Measurements from ENCODE around the gene RAB30. TPM values are rescaled to one million over a fixed set of nuclear protein-coding genes. Genes with fewer than 3 reads are reported as not detected.

The RAB30 gene
- total RNA-seq, 1 donor from 2014 or later = 13.5 TPM

- no peak for TF ChIP-seq CTCF (IDR thresholded peaks at IDR 0.05; ENCODE audit: unreplicated experiment)
- Mint-ChIP-seq H3K4me3 (ENCODE audit: low read depth) (no peak overlapping the region), H3K9me3 (ENCODE audit: low read depth) (no peaks in the 10 kb centered on the region), H3K4me1 (ENCODE audit: low read depth) (peaks cover 23% of the 10 kb centered on the region), H3K27me3 (no peaks in the 10 kb centered on the region), H3K27ac (no peak overlapping the region), H3K36me3 (ENCODE audit: insufficient read depth) (no peaks in the 10 kb centered on the region)
- no peak for DNase-seq (ENCODE audit: low spot score, unreplicated experiment)
These were observed 25.0 kb downstream of the RAB30 start for GRCh38 chr11:83046621-83047172.

GRCh38 chr11:83044958-83045712 lies 26.6 kb downstream of the RAB30 start:
- Mint-ChIP-seq H3K36me3 (ENCODE audit: insufficient read depth) (no peaks in the 10 kb centered on the region), H3K27me3 (no peaks in the 10 kb centered on the region), H3K4me3 (ENCODE audit: low read depth) (no peak overlapping the region), H3K9me3 (ENCODE audit: low read depth) (no peaks in the 10 kb centered on the region), H3K4me1 (ENCODE audit: low read depth) (peaks cover 23% of the 10 kb centered on the region), H3K27ac (no peak overlapping the region)
- no peak for TF ChIP-seq CTCF (IDR thresholded peaks at IDR 0.05; ENCODE audit: unreplicated experiment)
- no peak for DNase-seq (ENCODE audit: low spot score, unreplicated experiment)

- TF ChIP-seq CTCF (IDR thresholded peaks at IDR 0.05; ENCODE audit: unreplicated experiment) = no peak
- H3K27ac Mint-ChIP-seq = no peak overlapping the region
- no peaks in the 10 kb centered on the region for H3K9me3 Mint-ChIP-seq (ENCODE audit: low read depth)
- H3K4me3 Mint-ChIP-seq (ENCODE audit: low read depth) = no peak overlapping the region
- H3K4me1 Mint-ChIP-seq (ENCODE audit: low read depth) = peaks cover 16% of the 10 kb centered on the region
- no peaks in the 10 kb centered on the region for H3K36me3 Mint-ChIP-seq (ENCODE audit: insufficient read depth)
- DNase-seq (ENCODE audit: low spot score, unreplicated experiment) = no peak
- H3K27me3 Mint-ChIP-seq = no peaks in the 10 kb centered on the region
These were observed 28.6 kb downstream of the RAB30 start for GRCh38 chr11:83042964-83043711.

GRCh38 chr11:83041126-83041525 lies 30.6 kb downstream of the RAB30 start:
- Mint-ChIP-seq H3K9me3 (ENCODE audit: low read depth) (no peaks in the 10 kb centered on the region), H3K27me3 (no peaks in the 10 kb centered on the region), H3K36me3 (ENCODE audit: insufficient read depth) (no peaks in the 10 kb centered on the region), H3K4me3 (ENCODE audit: low read depth) (no peak overlapping the region), H3K4me1 (ENCODE audit: low read depth) (peaks cover 12% of the 10 kb centered on the region), H3K27ac (no peak overlapping the region)
- TF ChIP-seq CTCF (IDR thresholded peaks at IDR 0.05; ENCODE audit: unreplicated experiment) = no peak
- DNase-seq (ENCODE audit: low spot score, unreplicated experiment) = no peak

GRCh38 chr11:83039566-83039965 lies 32.1 kb downstream of the RAB30 start:
- no peaks in the 10 kb centered on the region for H3K27me3 Mint-ChIP-seq
- no peaks in the 10 kb centered on the region for H3K9me3 Mint-ChIP-seq (ENCODE audit: low read depth)
- no peak for DNase-seq (ENCODE audit: low spot score, unreplicated experiment)
- H3K4me3 Mint-ChIP-seq (ENCODE audit: low read depth) = no peak overlapping the region
- H3K27ac Mint-ChIP-seq = no peak overlapping the region
- peaks cover 17% of the 10 kb centered on the region for H3K4me1 Mint-ChIP-seq (ENCODE audit: low read depth)
- no peaks in the 10 kb centered on the region for H3K36me3 Mint-ChIP-seq (ENCODE audit: insufficient read depth)
- TF ChIP-seq CTCF (IDR thresholded peaks at IDR 0.05; ENCODE audit: unreplicated experiment) = no peak

All from progenitor cell of endocrine pancreas (in vitro differentiated cells).